GM12878 (cell line): ENCODE measurements around the gene BCL2L12. TPM values are rescaled to one million over a fixed set of nuclear protein-coding genes. Genes with fewer than 3 reads are reported as not detected.

ENCODE experiments used
- ATAC-seq: fragments of 200-7000 bp; cut with Tn5 transposase; 3 replicates; pipeline ENCODE4 v1.9.1; 2020; ENCODE audit warnings: mild to moderate bottlenecking, moderate library complexity
- BruUV-seq: library from RNA; stranded (reverse); fragments of 400-500 nt; replicated peaks from 2 replicates; lab custom pipeline; 2021; lab: Mats Ljungman, UMichigan
- CTCF ChIA-PET: fragments of 300-600 bp; sonication (Branson Sonifier 250); formaldehyde crosslinking; extraction: SDS; loops from one replicate; lab custom pipeline; 2021; ENCODE audit warnings: inconsistent platforms; lab: Yijun Ruan, JAX
- POLR2A ChIA-PET: fragments of 350-600 bp; formaldehyde crosslinking; extraction: SDS; loops from one replicate; lab custom pipeline; 2021; ENCODE audit warnings: inconsistent platforms; lab: Charles Lee
- RAD21 ChIA-PET: fragments of 300-600 bp; sonication (Branson Sonifier 250); formaldehyde crosslinking; loops from one replicate; lab custom pipeline; 2023; ENCODE audit warnings: antibody characterized with exemption; ENCODE audit not compliant: unreplicated experiment; lab: Charles Lee
- SMC1A ChIA-PET: fragments of 300-600 bp; sonication (Branson Sonifier 250); formaldehyde crosslinking; loops from one replicate; lab custom pipeline; 2023; ENCODE audit not compliant: unreplicated experiment, uncharacterized antibody; lab: Charles Lee
- DNase-seq: peaks from one replicate; pipeline ENCODE4 v3.0.0-alpha.2; 2011; ENCODE audit warnings: low read depth, low spot score
- FAIRE-seq: peaks from 3 replicates; lab custom pipeline; 2011; peaks lifted over from hg19 to GRCh38; lab: Jason Lieb, UNC
- H2AFZ ChIP-seq: 2 replicates; pipeline ENCODE4 v1.6.0; 2011; ENCODE audit warnings: low read depth, low read length, control low read depth; ENCODE audit not compliant: control insufficient read depth
- H3K27ac ChIP-seq: 2 replicates; pipeline ENCODE4 v1.5.1; 2011; ENCODE audit warnings: control low read depth; ENCODE audit not compliant: control insufficient read depth, insufficient read depth
- H3K27me3 ChIP-seq, 2 experiments: replicated peaks in 1 of 2; 2 replicates each; pipeline versions ENCODE4 v1.6.0 to v1.6.1; 2011; ENCODE audit warnings: low read length in 1 of 2; ENCODE audit not compliant: control insufficient read depth in 2 of 2, insufficient read depth in 2 of 2
- H3K36me3 ChIP-seq, 2 experiments: 2 replicates each; pipeline ENCODE4 v1.5.1; 2011; ENCODE audit warnings: low read length in 1 of 2; ENCODE audit not compliant: control insufficient read depth in 2 of 2, insufficient read depth in 2 of 2
- H3K4me1 ChIP-seq: 2 replicates; pipeline ENCODE4 v1.6.1; 2011; ENCODE audit warnings: mild to moderate bottlenecking, low read length, moderate library complexity, mixed read lengths; ENCODE audit not compliant: control insufficient read depth, insufficient read depth
- H3K4me2 ChIP-seq: 2 replicates; pipeline ENCODE4 v1.6.0; 2011; ENCODE audit warnings: control low read depth; ENCODE audit not compliant: control insufficient read depth, insufficient read depth
- H3K4me3 ChIP-seq: fragments of 200-600 bp; sonication (generic); 2 replicates; pipeline ENCODE4 v1.5.1; 2016
- H3K79me2 ChIP-seq: 2 replicates; pipeline ENCODE4 v1.6.0; 2011; ENCODE audit warnings: low read length; ENCODE audit not compliant: control insufficient read depth, insufficient read depth
- H3K9ac ChIP-seq: 2 replicates; pipeline ENCODE4 v1.8.0; 2011; ENCODE audit warnings: low read length, control low read depth, mixed read lengths; ENCODE audit not compliant: control insufficient read depth, insufficient read depth
- H3K9me3 ChIP-seq: replicated peaks from 3 replicates; pipeline ENCODE4 v1.5.1; 2011; ENCODE audit warnings: mild to moderate bottlenecking, low read length; ENCODE audit not compliant: control insufficient read depth, insufficient read depth
- H4K20me1 ChIP-seq: 2 replicates; pipeline ENCODE4 v1.6.0; 2011; ENCODE audit not compliant: control insufficient read depth, insufficient read depth
- ASH2L ChIP-seq: fragments of 300-600, 200-600 bp; sonication (generic); IDR thresholded peaks from 2 replicates; pipeline ENCODE4 v1.6.1; 2017; ENCODE audit warnings: low read depth, mild to moderate bottlenecking, borderline replicate concordance
- EZH2 ChIP-seq: IDR thresholded peaks from 2 replicates; pipeline ENCODE4 v1.6.1; 2012; ENCODE audit warnings: low read depth, mild to moderate bottlenecking, control low read depth, inconsistent platforms, low read length, borderline replicate concordance; ENCODE audit not compliant: control insufficient read depth
- MXI1 ChIP-seq: fragments of 150-350 bp; IDR thresholded peaks from 2 replicates; pipeline ENCODE4 v1.6.1; 2011; ENCODE audit warnings: low read depth, mild to moderate bottlenecking, inconsistent platforms, low read length, improper control_type of control experiment
- NFIC ChIP-seq: IDR thresholded peaks from 2 replicates; pipeline ENCODE4 v1.6.1; 2012; ENCODE audit warnings: low read depth, mild to moderate bottlenecking, inconsistent platforms, low read length, moderate library complexity
- PML ChIP-seq: IDR thresholded peaks from 2 replicates; pipeline ENCODE4 v1.6.1; 2012; ENCODE audit warnings: low read length, inconsistent platforms
- RELA ChIP-seq: fragments of 450-650 bp; IDR thresholded peaks from 2 replicates; pipeline ENCODE4 v1.8.0; 2014; ENCODE audit warnings: borderline replicate concordance; ENCODE audit not compliant: partially characterized antibody
- SRF ChIP-seq, 2 experiments: IDR thresholded peaks; 2 replicates each; pipeline ENCODE4 v1.6.1; 2011; ENCODE audit warnings: low read depth in 2 of 2, low read length in 2 of 2, mild to moderate bottlenecking in 1 of 2, moderate library complexity in 1 of 2
- ZBED1 ChIP-seq: IDR thresholded peaks from 2 replicates; pipeline ENCODE4 v1.6.1; 2016; ENCODE audit warnings: borderline replicate concordance
- WGBS: methylation state at CpG from one replicate; pipeline ENCODE4 v1.1.6; 2016; ENCODE audit warnings: low lambda C conversion rate; ENCODE audit not compliant: insufficient replicate concordance, insufficient coverage; ENCODE audit errors: missing lambda C conversion rate; 5-methylcytosine and 5-hydroxymethylcytosine counted together
- in situ Hi-C: fragments of 300-500 bp; cut with MboI; formaldehyde crosslinking; loops from 9 replicates; pipeline ENCODE4 v1.14.3; 2018; ENCODE audit warnings: mixed read lengths
- intact Hi-C: fragments of 100-400 bp; cut with micrococcal nuclease; formaldehyde crosslinking; loops from one replicate; pipeline ENCODE4 v1.14.2; 2022; ENCODE audit not compliant: unreplicated experiment
- polyA plus RNA-seq, 11 experiments: library from polyadenylated mRNA; depleted of rRNA in 4 of 11; unstranded in 6 of 11; stranded (reverse) in 5 of 11; fragments of >200 nt; fragmentation: Nextera tagmentation in 4 of 11; fragmentation: Illumina TruSeq in 1 of 11; extraction: Ambion mirVana in 4 of 11; extraction: Trizol in 1 of 11; gene quantifications; 1 replicate in 1 of 11; 2 replicates in 10 of 11; pipeline versions ENCODE4 v1.2.1 to v1.2.3, GENCODE V29; 2011 to 2016; ENCODE audit warnings: inconsistent platforms in 2 of 11, missing spikeins in 2 of 11, low read depth in 1 of 11
- total RNA-seq, 4 experiments: library from RNA; depleted of rRNA in 3 of 4; stranded (reverse); fragments of >200 nt in 3 of 4; fragmentation: Illumina TruSeq in 1 of 4; extraction: Trizol in 1 of 4; gene quantifications; 2 replicates each; pipeline versions ENCODE4 v1.2.1 to v1.2.3, GENCODE V29; 2013 to 2021
- TF ChIP-seq, protein P1 (sequence below): fragments of 450-650 bp; IDR thresholded peaks from 2 replicates; pipeline ENCODE4 v1.6.1; 2016; ENCODE audit warnings: mild to moderate bottlenecking, moderate library complexity, borderline replicate concordance
- TF ChIP-seq, protein P2 (sequence below): fragments of 450-650 bp; conservative IDR thresholded peaks from 2 replicates; pipeline ENCODE4 v1.6.1; 2017; ENCODE audit warnings: mild to moderate bottlenecking, moderate library complexity
- TF ChIP-seq, protein P3 (sequence below): fragments of 450-650 bp; IDR thresholded peaks from 2 replicates; pipeline ENCODE4 v1.6.1; 2014; ENCODE audit warnings: mild to moderate bottlenecking

BCL2L12 gene
- total and polyA plus RNA-seq, 10 of the 15 experiments (the other 5 are each of a cell fraction or from before 2014, with no cell fraction given) = 1.8 to 143 (median 50.4) TPM

DNA sequence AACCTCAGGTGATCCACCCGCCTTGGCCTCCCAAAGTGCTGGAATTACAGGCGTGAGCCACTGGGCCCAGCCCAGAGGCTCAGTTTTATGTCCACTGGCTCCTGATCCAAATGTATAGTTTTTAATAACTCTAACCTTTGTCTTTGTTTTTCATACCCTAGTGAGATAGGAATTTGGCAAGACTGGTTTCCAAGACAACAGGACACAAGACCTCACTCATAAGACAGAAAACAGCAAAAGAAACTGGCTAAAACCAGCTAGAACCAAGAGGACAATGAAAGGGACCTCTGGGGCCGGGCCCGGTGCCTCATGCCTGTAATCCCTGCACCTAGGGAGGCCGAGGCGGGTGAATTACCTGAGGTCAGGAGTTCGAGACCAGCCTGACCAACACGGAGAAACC is 52.8 kb downstream of the BCL2L12 start:
- Histone ChIP-seq H3K36me3 (no peaks in the 10 kb centered on the region), H3K9me3 (no peaks in the 10 kb centered on the region; the same call in 2 of the 3 replicates), H3K9ac (no peak overlapping the region), H3K27ac (no peak overlapping the region), H3K4me1 (no peaks in the 10 kb centered on the region), H3K4me3 (no peak overlapping the region), H4K20me1 (no peaks in the 10 kb centered on the region), H3K27me3 (no peaks in the 10 kb centered on the region), H3K79me2 (no peaks in the 10 kb centered on the region), H3K4me2 (no peak overlapping the region), H2AFZ (no peak overlapping the region)
- ChIA-PET CTCF (interaction anchor here (1.0 to 1.5 kb wide), 6 partner anchors 14 to 211 kb away, joined by 3 to 7 read pairs (median 4); partner anchors contain the start of gene NUP62), POLR2A (interaction anchor here (0.7 to 1.1 kb wide), 2 partner anchors 41 to 132 kb away, joined by 3 read pairs; partner anchors contain the start of gene PTOV1), RAD21 (interaction anchor here (0.7 to 1.8 kb wide), 3 partner anchors 48 to 95 kb away, joined by 3 to 4 read pairs (median 3); partner anchors contain the start of gene AP2A1), SMC1A (no interaction called here)
- intact Hi-C loops = no loop called here
- 72% methylated on average over 8 of the region's 8 CpGs for WGBS
- TF ChIP-seq ZBED1 (no peak), RELA (no peak), NFIC (no peak), SRF (IDR thresholded peaks at IDR 0.05; ENCODE audit: low read depth in 2 of 2, low read length in 2 of 2) (no peak), ASH2L (no peak), PML (no peak), EZH2 (no peak), MXI1 (no peak)
- TF ChIP-seq, protein P1, sequence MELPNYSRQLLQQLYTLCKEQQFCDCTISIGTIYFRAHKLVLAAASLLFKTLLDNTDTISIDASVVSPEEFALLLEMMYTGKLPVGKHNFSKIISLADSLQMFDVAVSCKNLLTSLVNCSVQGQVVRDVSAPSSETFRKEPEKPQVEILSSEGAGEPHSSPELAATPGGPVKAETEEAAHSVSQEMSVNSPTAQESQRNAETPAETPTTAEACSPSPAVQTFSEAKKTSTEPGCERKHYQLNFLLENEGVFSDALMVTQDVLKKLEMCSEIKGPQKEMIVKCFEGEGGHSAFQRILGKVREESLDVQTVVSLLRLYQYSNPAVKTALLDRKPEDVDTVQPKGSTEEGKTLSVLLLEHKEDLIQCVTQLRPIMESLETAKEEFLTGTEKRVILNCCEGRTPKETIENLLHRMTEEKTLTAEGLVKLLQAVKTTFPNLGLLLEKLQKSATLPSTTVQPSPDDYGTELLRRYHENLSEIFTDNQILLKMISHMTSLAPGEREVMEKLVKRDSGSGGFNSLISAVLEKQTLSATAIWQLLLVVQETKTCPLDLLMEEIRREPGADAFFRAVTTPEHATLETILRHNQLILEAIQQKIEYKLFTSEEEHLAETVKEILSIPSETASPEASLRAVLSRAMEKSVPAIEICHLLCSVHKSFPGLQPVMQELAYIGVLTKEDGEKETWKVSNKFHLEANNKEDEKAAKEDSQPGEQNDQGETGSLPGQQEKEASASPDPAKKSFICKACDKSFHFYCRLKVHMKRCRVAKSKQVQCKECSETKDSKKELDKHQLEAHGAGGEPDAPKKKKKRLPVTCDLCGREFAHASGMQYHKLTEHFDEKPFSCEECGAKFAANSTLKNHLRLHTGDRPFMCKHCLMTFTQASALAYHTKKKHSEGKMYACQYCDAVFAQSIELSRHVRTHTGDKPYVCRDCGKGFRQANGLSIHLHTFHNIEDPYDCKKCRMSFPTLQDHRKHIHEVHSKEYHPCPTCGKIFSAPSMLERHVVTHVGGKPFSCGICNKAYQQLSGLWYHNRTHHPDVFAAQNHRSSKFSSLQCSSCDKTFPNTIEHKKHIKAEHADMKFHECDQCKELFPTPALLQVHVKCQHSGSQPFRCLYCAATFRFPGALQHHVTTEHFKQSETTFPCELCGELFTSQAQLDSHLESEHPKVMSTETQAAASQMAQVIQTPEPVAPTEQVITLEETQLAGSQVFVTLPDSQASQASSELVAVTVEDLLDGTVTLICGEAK = no peak
- TF ChIP-seq, protein P2, sequence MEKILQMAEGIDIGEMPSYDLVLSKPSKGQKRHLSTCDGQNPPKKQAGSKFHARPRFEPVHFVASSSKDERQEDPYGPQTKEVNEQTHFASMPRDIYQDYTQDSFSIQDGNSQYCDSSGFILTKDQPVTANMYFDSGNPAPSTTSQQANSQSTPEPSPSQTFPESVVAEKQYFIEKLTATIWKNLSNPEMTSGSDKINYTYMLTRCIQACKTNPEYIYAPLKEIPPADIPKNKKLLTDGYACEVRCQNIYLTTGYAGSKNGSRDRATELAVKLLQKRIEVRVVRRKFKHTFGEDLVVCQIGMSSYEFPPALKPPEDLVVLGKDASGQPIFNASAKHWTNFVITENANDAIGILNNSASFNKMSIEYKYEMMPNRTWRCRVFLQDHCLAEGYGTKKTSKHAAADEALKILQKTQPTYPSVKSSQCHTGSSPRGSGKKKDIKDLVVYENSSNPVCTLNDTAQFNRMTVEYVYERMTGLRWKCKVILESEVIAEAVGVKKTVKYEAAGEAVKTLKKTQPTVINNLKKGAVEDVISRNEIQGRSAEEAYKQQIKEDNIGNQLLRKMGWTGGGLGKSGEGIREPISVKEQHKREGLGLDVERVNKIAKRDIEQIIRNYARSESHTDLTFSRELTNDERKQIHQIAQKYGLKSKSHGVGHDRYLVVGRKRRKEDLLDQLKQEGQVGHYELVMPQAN = no peak
- TF ChIP-seq, protein P3, sequence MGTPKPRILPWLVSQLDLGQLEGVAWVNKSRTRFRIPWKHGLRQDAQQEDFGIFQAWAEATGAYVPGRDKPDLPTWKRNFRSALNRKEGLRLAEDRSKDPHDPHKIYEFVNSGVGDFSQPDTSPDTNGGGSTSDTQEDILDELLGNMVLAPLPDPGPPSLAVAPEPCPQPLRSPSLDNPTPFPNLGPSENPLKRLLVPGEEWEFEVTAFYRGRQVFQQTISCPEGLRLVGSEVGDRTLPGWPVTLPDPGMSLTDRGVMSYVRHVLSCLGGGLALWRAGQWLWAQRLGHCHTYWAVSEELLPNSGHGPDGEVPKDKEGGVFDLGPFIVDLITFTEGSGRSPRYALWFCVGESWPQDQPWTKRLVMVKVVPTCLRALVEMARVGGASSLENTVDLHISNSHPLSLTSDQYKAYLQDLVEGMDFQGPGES = no peak
- in situ Hi-C loops = no loop called here
- ATAC-seq (no peak), FAIRE-seq (no peak), DNase-seq (no peak)
- no TSS peak for BruUV-seq
